Activated CD4-positive, alpha-beta T cell treated with anti-CD3 and anti-CD28 coated beads for 1 hour (primary cell): ENCODE results near the gene LRGUK.
"Not testable (repeated sequence)": the region's sequence is repeated elsewhere in the genome, so short reads cannot be mapped to it uniquely, and the experiment has no call there.

Experiments used
- DNase-seq: peaks from one replicate; pipeline ENCODE4 v3.0.0-alpha.2; 2020

Gene LRGUK

DNA sequence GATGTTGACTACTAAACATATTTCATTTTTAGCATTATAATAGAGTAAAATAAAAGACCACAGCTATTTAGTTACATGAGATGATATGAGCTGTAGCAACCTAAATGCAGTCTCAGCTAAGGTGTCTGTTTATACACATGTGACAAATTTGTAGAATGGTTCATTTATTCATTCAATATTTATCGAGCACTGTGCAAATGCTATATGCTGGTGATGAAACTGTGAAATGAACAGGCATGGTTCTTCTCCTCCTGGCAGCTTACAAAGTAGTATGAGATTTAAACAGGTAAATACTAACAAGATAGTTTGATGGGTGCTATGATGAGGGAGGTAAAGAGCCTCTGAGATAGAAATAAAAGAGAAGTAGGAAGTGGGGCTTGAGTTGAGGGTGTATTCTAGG lies 60.8 kb downstream of the LRGUK start:
- no peak for DNase-seq

DNA sequence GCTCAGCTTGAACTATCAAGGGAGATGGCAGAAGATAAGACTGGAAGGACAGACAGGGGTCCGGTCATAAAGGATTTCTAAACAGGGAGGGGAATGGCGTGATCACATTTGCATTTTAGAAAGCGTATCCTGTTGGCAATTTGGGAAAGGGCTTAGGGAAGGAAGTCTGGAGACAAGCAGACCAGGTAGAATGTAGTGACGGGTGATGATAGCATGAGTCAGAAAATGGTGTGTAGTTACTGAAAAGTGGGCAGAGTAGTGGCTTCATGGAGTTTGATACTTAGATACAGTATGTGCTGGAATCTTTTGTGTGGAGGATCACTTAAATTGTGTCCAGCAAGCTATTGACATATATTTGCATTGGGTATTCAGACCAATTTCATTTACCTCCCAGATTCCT lies 61.2 kb downstream of the LRGUK start:
- DNase-seq, result no peak

DNA sequence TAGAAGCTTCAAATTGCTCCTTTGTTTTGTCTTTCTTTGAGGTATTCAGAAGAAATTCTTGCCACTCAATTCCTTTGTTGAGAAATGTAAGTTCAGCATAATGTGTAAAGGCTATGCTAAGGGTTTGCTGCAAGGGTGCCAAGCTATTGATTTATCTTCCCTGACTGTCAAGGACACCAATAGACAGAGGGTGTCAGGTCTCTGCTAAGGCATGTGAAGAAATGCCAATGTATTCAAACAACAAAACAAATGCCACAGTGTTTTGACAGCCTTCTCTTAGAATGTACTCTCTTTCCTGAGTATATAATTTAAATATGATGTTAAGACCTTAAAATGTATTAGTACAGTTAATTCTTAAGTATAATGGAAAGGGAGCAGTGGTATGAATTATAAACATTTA lies 62.4 kb downstream of the LRGUK start:
- no peak for DNase-seq

DNA sequence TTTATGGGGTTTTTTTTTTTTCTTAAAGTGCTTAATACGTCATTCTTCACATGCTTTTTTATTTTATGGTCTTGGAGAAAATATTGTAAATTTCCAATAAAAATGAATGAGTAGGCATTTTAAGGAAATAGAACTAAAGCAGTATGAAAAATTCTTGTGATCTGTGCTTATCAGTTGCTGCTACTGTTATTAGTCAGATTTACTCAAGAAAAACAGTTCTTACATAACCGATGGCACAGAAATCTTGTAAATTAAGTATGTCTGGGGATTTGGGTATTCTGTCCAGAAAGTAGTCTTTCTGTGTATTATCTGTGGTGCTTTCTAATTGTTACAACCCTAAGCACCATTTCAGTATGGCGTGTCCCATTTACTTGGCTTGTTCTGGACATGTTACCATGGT lies 64.7 kb downstream of the LRGUK start:
- DNase-seq, result no peak

DNA sequence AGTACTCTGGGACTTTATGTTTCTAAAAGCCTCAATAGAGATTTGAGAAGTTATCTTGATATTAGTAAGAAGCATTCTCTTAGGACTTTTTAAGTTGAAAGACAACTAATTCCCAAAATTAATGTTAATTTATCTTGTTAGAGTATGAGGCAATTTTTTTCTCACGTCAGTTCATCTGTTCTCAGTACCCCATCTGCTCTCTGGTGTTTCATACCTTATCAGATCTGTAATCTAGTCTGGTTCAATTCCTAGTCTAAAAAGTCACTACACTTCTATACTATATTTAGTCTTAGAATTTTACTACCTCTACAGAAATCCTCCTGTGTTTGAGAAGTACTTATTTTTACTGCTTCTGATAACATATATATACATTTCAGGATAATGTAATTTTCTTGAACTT lies 66.1 kb downstream of the LRGUK start:
- no peak for DNase-seq

DNA sequence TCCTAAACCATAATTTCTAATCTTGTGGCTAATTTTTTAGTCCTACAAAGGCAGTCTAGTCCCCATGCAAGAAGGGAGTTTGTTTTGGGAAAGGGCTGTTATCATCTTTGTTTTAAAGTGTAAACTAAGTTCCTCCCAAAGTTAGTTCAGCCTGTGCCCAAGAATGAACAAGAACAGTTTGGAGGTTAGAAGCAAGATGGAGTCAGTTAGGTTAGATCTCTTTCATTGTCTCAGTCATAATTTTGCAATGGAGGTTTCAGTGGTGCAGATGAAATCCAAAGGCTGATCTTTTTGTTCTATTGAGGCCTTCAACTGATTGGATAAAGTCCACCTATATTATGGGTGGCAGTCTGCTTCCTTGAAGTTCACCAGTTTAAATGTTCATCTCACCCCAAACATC lies 68.1 kb downstream of the LRGUK start:
- no peak for DNase-seq

DNA sequence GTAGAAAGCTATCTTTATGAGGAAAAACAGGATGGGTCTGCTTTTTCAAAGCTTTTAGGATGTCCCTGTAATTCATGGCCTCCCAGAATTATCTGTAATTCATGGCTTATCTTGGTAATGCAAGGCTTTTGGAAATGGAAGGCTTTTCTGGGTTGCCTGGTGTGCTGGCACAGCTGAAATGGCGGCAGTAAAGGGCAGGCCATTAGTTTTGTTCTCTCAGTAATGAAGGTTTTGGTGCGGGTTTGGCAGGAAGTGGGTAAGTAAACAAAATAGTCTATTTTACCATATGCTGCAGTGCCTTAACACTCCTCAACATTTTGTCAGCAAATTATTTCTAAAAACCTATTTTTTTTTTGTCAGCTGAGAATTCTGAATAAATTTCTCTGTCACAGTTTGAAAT lies 69.3 kb downstream of the LRGUK start:
- DNase-seq, result no peak

- no peak for DNase-seq
Observed at GRCh38 chr7:134197345-134197744, 70.2 kb downstream of the LRGUK start.

DNA sequence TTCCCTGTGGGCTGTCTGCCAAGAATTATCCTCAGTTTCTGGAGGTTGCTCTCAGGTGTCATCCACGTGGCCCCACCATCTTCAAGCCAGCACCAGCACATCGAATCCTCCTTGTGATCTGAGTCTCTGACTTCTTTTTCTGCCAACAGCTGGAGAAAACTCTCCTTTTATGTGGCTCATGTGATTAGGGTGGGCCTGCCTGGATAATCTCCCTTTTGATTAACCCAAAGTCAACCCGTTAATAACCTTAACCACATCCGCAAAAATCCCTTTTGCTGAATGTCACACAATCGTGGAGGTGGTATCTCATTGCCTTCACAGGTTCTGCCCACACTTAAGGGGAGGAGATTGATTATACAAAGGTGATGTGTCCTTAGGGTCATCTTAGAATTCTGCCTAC lies 73.8 kb downstream of the LRGUK start:
- no peak for DNase-seq

DNA sequence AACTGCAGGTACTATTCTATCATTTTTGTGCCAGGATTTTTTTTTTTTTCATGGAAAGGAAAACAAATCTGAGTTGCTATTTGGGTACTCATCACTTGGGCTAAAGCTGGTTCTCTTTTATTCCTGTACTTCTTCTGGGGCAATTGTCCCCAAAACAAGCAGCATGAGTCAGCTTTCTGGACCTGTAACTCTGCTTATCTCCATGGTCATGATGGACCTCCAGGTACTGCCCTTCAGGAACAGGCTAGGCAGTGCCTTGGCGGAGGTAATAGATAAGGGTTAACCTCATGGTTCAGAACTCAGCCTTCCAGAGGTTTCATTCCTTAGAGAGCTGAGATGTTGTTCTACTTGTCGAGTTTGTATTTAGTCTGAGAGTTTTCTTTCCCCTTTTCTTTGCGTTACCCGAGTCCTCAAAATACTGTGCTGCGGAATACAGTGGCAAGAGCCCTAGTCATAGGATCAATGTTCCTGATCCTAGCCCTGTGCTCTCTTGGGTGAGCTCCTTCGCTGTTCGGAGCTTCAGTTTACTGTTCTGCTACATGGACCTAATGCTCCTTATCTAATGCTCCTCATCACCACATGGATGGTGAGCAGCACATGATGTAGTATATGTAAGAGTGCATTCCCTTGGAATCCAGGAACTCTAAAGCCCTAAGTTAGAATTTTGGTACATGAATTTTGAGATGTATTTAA lies 74.6 kb downstream of the LRGUK start:
- no peak for DNase-seq

- DNase-seq, result no peak
Observed at GRCh38 chr7:134203186-134203889, 76.2 kb downstream of the LRGUK start.

- no peak for DNase-seq
Observed at GRCh38 chr7:134209322-134210015, 82.3 kb downstream of the LRGUK start.

GRCh38 chr7:134210227-134210626 lies 83.1 kb downstream of the LRGUK start:
- no peak for DNase-seq

DNA sequence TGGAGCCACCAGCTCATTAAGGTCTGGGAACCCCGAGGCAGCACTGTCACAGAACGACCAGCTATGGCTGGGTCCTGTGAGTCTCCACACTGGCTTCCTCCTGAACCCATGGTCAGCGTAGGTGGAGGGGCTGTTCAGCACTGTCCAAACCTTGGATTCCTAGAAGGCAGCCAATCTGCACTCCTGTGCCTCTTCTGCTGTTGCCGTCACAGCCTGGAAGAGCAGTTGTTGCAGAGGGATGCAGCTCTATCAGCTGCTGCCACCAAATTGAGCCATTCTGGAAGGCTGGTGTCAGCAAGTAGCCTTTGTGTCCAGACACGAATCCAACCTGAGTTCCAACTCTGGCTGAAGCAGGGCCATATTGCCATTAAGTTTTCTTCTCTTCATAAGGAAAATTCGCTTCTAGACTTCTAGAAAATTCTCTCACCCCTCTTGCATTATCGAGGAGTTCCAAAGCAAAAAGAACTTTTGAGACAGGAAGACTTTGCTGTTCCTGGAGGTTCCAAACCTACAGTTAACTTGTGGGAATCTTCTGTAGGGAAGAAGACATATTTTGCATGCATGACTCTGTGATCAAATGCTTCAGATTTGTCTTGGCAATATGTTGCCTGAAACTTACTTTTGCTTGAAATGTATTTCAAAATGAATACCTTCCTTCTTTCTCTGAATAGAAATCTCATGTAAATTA lies 84.0 kb downstream of the LRGUK start:
- no peak for DNase-seq

- no peak for DNase-seq
Observed at GRCh38 chr7:134211817-134212216, 84.7 kb downstream of the LRGUK start.

DNA sequence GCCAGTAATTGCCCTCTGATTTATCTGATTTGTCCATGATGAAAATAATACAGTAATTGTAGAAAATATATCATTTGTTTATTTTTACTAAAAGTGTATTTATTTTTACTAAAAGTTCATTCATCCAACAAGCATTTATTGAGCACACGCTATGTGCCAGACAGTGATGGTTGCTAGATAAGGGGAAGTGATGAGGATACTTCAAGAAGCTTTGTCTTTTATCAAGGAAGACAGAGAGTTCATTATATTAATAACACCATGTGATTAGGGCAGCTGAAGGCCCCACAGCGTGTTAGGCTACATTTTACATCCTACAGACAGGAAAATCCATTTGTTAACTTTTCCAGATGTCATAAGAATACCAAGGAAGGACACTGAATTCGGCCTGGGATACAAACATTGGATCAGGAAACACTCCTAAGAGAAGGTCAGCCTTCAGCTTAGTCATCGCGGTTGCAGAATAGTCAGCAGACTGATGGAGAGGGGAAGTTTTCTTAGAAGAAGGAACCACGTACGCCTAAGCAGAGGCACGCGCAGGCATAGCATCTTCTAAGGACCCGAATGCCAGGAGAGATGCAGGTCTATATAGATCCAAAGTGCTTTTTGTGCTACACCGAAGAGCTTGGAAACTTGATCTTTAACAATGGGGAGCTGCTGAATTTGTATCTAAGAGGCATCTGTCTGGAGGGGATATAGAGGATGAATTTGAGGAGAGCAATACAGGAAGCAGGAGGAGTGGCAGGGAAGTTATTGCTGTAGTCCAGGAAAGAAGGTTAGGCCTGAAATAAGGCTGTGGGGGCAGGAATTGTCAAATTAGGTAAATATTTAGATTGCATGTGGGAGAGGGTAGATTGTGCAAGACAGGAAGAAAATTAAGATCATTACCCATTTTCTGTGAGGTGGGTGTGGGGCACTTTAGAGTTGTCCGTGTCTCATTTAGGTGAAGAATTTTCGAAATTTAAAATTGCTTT lies 85.7 kb downstream of the LRGUK start:
- DNase-seq, result no peak

DNA sequence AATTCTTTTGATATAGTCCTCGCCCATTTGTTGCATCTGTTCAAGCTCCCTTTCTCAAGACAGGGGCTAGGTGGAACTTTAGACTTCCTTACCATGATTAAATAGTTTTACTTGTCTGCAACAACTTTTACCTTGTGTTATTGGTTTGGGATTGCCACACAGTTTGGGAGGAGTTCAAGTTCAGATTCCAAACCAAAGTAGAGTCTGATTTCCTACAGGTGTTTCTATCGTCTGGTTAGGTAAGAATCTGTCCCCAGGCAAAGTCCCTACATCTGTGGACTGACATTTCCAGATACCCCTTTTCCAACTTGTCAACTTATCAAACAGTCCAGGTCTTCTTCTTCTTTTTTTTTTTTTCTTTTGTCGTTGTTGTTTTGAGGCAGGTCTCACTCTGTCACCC lies 93.1 kb downstream of the LRGUK start:
- no peak for DNase-seq

DNA sequence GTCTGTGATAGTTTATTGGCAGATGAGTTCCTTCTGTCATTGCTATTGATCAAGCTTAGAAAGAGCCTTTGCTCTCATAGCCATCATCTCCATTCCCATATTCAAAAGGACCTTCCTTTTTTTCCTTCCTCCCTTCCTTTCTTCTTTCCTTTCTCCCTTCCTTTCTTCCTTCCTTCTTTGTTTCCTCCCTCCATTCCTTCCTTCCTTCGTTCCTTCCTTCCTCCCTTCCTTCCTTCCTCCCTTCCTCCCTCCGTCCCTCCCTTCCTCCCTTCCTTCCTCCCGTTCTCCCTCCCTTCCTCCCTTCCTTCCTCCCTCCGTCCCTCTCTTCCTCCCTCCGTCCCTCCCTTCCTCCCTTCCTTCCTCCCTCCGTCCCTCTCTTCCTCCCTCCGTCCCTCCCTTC lies 104.2 kb downstream of the LRGUK start:
- not testable (repeated sequence) for DNase-seq

GRCh38 chr7:134234216-134234615 lies 107.1 kb downstream of the LRGUK start:
- DNase-seq, result no peak

DNA sequence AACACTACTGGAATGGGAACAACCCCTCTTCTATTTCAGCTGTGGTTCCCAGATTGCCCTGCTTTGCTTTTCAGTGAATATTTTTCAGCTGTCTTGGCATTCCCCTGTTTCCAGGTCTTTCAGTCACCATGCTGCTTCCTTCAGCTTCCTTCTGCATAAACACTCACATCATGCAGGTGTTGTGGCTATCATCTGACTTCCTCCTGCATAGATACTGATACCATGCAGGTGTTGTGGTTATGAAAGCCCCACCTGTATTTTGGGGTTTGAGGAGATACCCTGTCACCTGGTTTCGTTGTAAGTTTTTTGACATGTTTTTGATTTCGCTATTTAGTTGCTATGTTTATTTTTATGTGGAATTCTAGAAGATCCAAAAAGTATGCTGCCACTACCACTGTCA lies 118.1 kb downstream of the LRGUK start:
- DNase-seq, result no peak

- no peak for DNase-seq
Observed at GRCh38 chr7:134246347-134246746, 119.2 kb downstream of the LRGUK start.

DNA sequence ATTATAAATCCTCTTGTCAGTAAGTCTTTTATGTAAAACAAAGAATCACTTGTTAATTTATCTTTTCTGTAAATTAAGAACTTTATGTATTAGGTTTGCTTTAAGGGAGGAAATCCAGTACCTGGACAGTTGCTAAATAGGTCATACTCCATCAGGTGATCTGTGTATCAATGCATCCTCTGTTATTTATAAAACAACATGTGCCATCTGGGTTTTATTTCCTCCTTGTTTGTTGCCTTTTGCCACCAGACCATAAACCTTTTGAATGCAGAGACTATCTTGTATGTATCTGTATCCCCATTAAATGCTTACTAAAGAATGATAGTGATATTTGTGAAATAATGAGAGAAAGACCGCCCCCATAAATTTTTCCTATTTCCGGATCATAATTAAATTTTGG lies 119.6 kb downstream of the LRGUK start:
- no peak for DNase-seq
